Measurements from ENCODE around the gene IST1. TPM values are rescaled to one million over a fixed set of nuclear protein-coding genes. Genes with fewer than 3 reads are reported as not detected.
"Not testable (repeated sequence)": the region's sequence is repeated elsewhere in the genome, so short reads cannot be mapped to it uniquely, and the experiment has no call there.

Gene IST1
- 166 and 184 TPM in 2 replicates for total RNA-seq

- intact Hi-C loops (cut with micrococcal nuclease): loop anchor here (1.0 to 10.0 kb wide), 11 partner anchors 13 to 770 kb away; partner anchors contain the start of genes ATXN1L, DHODH, DHX38 and PHLPP2
These were observed at the start of gene IST1 for GRCh38 chr16:71894921-71895678. IST1 (plus strand) TSS chr16:71895531; CDS start chr16:71915641, 20,110 bp downstream.

- intact Hi-C loops (cut with micrococcal nuclease): loop anchor here (1.0 to 10.0 kb wide), 8 partner anchors 35 to 381 kb away; partner anchors contain the start of genes DHODH, DHX38, IST1 and TXNL4B
These were observed 49.5 kb upstream of the IST1 start, which contains the start of gene ATXN1L for GRCh38 chr16:71845639-71846430. ATXN1L (plus strand) TSS chr16:71845976; CDS start chr16:71849741, 3,765 bp downstream.

DNA sequence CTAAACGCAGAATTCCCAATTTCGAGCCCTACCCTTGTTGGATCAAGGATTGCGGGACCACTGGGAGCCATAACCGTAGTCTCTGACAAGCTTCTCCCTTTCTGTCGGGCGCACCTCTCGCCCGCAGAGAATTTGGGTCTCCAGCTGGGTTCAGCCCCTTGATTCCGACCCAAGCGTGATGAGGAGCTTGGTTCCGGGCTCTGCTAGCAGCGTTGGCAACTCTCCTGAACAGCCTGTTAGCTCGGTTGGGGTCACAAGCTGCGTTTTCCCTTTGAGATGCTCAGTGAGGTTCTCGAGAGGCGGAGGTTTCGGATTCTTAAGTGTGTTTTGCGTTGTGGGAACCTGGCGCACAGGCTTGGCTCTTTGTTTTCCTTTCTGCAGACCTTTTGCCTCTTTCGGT lies 48.9 kb upstream of the IST1 start:
- intact Hi-C loops (cut with micrococcal nuclease): loop anchor here (1.0 to 10.0 kb wide), 3 partner anchors 35 to 382 kb away; partner anchors contain the start of gene ZNF23

- intact Hi-C loops (cut with micrococcal nuclease): loop anchor here (1.0 to 10.0 kb wide), 3 partner anchors 114 to 382 kb away; partner anchors contain the start of gene ZNF23
These were observed 48.2 kb upstream of the IST1 start for GRCh38 chr16:71847096-71847495.

- intact Hi-C loops (cut with micrococcal nuclease): loop anchor here (10.0 kb wide), 1 partner anchor 384 kb away; the partner anchor contains the start of gene ZNF23
These were observed 46.7 kb upstream of the IST1 start for GRCh38 chr16:71848622-71849021.

DNA sequence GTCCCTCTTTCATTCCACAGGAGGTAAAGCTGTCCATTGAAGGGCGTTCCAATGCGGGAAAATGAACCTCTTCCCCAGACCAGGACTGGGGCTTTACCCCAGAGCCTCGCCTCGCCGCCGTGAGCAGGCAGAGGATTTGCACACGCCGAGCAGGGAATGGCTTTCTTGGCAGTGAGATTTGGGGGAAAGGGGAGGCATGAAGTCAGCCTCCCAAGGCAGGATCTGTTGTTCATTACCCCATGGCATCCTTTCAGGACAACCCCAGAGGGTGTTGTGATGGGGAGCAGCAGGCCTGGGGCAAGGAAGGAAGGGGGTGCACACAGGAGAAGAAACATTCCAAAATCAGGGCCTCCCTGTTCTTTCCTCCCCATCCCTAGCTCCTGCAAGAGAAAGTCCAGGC lies 43.6 kb upstream of the IST1 start:
- intact Hi-C loops (cut with micrococcal nuclease): no loop called here

DNA sequence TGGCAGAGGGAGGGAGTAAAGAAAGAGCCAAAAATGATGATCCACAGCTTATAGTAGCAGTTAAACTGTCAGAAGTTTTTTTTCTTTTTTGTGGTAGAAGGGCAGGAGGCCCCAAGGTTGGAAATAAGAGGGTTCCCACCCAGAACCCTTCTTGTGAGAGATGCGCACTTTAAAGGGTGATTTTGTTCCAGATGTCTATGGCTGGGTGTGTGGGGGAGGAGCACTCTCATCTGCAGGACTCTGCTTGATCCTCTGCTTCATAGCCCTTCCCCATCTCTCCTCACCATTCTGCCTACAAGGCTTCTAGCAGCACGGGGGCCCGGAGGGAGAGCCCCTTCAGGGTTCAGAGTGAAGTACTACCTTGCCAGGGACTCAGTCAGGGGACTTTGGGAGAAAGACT lies 43.2 kb upstream of the IST1 start:
- intact Hi-C loops (cut with micrococcal nuclease): no loop called here

GRCh38 chr16:71852561-71852960 lies 42.8 kb upstream of the IST1 start:
- intact Hi-C loops (cut with micrococcal nuclease): no loop called here

DNA sequence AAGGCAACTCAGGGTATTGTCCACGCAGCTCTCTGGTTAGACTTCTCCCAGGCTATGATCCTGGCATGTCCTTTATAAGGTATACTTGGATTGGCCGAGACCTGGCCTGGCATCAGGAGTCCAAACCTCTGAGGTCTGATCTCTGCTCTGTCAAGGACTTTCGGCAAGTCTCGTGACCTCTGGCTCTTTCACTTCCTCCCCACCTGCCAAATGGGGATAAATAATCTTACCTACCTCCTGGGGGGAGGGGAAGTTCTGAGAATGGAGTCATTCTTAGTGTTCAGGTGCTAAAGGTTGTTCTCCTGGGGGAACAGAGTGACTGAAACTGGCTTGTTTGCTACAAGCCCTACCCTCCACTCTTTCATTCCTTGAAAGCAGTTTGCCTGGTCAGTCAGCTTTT lies 41.9 kb upstream of the IST1 start:
- intact Hi-C loops (cut with micrococcal nuclease): no loop called here

DNA sequence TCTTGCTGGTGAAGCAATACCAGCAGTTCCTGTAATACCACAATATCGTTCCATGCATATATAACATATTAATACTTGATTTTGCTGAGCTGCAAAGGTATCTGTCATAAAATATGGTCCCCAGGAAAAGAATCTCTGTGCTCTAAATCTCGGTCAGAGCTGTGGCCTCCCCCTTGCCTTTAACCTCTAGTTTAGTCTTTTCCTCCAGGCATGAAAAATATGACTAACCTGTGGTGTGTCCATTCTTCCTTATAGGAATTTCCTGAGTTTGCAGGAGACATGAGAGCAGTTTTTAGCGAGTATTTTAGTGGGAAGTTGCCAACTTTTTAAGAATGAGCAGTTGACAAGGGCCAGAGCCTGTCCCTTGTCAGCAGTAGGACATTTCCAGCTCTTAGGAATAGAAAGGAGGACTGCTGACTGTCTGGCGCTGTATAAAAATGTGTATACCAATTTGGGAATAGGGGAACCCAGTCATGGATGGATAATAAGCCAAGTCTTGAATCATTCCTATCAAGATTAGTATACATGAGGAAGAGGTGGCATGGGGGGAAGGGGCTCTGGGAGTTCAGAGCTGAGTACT lies 40.9 kb upstream of the IST1 start:
- intact Hi-C loops (cut with micrococcal nuclease): no loop called here

- intact Hi-C loops (cut with micrococcal nuclease): no loop called here
These were observed 39.2 kb upstream of the IST1 start for GRCh38 chr16:71855937-71856662.

- intact Hi-C loops (cut with micrococcal nuclease): no loop called here
These were observed 35.4 kb upstream of the IST1 start for GRCh38 chr16:71859762-71860521.

GRCh38 chr16:71863995-71864394 lies 31.3 kb upstream of the IST1 start:
- intact Hi-C loops (cut with micrococcal nuclease): no loop called here

- intact Hi-C loops (cut with micrococcal nuclease): no loop called here
These were observed 30.0 kb upstream of the IST1 start for GRCh38 chr16:71865173-71865863.

DNA sequence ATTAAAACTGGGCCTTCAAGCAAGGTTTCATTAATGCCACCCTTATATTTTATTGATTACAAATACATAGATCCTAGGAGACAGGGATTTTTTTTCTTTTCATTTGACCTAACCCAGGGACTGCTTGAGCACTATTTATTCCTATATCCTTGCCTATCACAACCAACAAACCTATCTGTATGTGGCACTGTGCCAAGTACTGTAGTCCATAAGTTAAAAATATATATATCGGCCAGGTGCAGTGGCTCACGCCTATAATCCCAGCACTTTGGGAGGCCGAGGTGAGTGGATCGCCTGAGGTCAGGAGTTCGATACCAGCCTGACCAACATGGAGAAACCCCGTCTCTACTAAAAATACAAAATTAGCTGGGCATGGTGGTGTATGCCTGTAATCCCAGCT lies 28.2 kb upstream of the IST1 start:
- intact Hi-C loops (cut with micrococcal nuclease): not testable (repeated sequence)

DNA sequence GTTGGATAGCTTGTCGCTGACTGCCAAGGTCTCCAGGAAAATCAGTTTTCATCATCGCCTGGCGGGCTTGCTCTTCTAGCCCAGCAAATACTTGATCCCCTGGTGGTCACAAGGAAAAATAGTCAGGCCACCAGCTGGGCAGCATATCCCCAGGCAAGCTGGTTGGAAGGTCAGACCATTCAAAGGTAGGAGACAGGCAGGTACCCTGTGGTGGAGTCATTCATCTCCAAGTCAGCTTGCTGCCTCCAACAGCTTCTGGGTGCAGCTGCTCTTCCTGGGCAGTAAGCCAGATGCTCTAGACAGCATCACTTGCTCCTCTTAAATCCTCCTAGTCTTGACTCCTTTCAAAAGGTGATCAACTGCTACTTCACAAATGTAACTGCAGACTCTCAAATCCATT lies 27.4 kb upstream of the IST1 start:
- intact Hi-C loops (cut with micrococcal nuclease): no loop called here

- intact Hi-C loops (cut with micrococcal nuclease): no loop called here
These were observed 26.2 kb upstream of the IST1 start for GRCh38 chr16:71869089-71869488.

DNA sequence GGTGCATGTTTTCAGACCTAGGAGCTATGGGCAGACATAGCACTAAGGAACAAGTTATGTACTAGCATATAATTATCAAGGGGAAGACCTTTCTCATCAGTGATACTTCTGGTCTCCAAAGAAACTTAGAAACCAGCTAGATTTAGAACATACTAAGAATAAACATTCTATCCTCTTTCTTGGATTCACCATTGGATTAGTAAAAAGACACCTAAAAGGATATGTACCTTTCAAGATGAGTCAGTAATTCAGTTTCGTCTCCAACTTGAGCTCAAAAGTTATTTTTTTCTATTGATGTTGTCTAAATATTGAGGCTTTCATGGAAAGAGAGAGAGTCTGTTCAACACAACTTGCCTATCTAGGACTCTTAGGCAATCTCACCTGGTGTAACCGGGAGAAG lies 24.5 kb upstream of the IST1 start:
- intact Hi-C loops (cut with micrococcal nuclease): no loop called here

- intact Hi-C loops (cut with micrococcal nuclease): no loop called here
These were observed 22.1 kb upstream of the IST1 start for GRCh38 chr16:71873199-71873598.

DNA sequence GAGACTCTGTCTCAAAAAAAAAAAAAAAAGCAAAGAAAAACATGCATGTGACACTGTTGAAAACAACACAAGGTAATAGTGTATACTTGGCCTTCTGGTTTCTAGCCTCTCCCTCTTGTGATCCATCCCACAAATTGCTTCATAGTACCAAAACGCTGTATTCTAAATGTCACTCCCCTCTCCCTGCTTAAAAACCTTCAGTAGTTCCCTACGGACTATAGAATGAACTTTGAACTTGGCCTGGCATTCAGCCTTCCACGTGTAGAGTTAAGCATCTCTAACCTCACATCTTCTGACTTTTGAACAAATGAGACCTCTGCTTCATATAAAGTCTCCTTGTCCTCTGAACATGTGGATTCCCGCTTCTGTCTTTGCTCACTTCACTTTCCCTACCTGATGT lies 16.4 kb upstream of the IST1 start:
- intact Hi-C loops (cut with micrococcal nuclease): no loop called here
